ENCODE results near the gene P4HB. TPM values are rescaled to one million over a fixed set of nuclear protein-coding genes. Genes with fewer than 3 reads are reported as not detected.

The P4HB gene
- total and polyA plus RNA-seq, 2 experiments from 2014 or later = 206 to 620 TPM

GRCh38 chr17:81844887-81845286 lies 15.4 kb downstream of the P4HB start:
- peaks cover 7% of the 10 kb centered on the region; the same call in 1 of the 2 replicates for H3K36me3 ChIP-seq (ENCODE audit: insufficient read depth)

More at GRCh38 chr17:81844887-81845286, 15.4 kb downstream of the P4HB start:
- Histone ChIP-seq H3K4me3 (no peak overlapping the region), H3K4me2 (no peak overlapping the region), H3F3A (replicated peaks; ENCODE audit: low read depth) (peaks cover 8% of the 10 kb centered on the region; the same call in 1 of the 2 replicates), H3K4me1 (ENCODE audit: insufficient read depth) (no peaks in the 10 kb centered on the region), H4K20me1 (replicated peaks; ENCODE audit: insufficient read depth) (peaks cover 6% of the 10 kb centered on the region; the same call in 1 of the 2 replicates), H2AFZ (no peak overlapping the region), H3K9me2 (ENCODE audit: insufficient read depth) (no peaks in the 10 kb centered on the region), H3K79me2 (replicated peaks; ENCODE audit: insufficient read depth) (no peaks in the 10 kb centered on the region), H3K27me3 (ENCODE audit: insufficient read depth) (no peaks in the 10 kb centered on the region), H3K27ac (ENCODE audit: low read depth) (no peak overlapping the region)
- TF ChIP-seq, protein P1, sequence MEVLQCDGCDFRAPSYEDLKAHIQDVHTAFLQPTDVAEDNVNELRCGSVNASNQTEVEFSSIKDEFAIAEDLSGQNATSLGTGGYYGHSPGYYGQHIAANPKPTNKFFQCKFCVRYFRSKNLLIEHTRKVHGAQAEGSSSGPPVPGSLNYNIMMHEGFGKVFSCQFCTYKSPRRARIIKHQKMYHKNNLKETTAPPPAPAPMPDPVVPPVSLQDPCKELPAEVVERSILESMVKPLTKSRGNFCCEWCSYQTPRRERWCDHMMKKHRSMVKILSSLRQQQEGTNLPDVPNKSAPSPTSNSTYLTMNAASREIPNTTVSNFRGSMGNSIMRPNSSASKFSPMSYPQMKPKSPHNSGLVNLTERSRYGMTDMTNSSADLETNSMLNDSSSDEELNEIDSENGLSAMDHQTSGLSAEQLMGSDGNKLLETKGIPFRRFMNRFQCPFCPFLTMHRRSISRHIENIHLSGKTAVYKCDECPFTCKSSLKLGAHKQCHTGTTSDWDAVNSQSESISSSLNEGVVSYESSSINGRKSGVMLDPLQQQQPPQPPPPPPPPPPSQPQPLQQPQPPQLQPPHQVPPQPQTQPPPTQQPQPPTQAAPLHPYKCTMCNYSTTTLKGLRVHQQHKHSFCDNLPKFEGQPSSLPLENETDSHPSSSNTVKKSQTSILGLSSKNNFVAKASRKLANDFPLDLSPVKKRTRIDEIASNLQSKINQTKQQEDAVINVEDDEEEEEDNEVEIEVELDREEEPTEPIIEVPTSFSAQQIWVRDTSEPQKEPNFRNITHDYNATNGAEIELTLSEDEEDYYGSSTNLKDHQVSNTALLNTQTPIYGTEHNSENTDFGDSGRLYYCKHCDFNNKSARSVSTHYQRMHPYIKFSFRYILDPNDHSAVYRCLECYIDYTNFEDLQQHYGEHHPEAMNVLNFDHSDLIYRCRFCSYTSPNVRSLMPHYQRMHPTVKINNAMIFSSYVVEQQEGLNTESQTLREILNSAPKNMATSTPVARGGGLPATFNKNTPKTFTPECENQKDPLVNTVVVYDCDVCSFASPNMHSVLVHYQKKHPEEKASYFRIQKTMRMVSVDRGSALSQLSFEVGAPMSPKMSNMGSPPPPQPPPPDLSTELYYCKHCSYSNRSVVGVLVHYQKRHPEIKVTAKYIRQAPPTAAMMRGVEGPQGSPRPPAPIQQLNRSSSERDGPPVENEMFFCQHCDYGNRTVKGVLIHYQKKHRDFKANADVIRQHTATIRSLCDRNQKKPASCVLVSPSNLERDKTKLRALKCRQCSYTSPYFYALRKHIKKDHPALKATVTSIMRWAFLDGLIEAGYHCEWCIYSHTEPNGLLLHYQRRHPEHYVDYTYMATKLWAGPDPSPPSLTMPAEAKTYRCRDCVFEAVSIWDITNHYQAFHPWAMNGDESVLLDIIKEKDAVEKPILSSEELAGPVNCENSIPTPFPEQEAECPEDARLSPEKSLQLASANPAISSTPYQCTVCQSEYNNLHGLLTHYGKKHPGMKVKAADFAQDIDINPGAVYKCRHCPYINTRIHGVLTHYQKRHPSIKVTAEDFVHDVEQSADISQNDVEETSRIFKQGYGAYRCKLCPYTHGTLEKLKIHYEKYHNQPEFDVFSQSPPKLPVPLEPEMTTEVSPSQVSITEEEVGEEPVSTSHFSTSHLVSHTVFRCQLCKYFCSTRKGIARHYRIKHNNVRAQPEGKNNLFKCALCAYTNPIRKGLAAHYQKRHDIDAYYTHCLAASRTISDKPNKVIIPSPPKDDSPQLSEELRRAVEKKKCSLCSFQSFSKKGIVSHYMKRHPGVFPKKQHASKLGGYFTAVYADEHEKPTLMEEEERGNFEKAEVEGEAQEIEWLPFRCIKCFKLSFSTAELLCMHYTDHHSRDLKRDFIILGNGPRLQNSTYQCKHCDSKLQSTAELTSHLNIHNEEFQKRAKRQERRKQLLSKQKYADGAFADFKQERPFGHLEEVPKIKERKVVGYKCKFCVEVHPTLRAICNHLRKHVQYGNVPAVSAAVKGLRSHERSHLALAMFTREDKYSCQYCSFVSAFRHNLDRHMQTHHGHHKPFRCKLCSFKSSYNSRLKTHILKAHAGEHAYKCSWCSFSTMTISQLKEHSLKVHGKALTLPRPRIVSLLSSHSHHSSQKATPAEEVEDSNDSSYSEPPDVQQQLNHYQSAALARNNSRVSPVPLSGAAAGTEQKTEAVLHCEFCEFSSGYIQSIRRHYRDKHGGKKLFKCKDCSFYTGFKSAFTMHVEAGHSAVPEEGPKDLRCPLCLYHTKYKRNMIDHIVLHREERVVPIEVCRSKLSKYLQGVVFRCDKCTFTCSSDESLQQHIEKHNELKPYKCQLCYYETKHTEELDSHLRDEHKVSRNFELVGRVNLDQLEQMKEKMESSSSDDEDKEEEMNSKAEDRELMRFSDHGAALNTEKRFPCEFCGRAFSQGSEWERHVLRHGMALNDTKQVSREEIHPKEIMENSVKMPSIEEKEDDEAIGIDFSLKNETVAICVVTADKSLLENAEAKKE (CRISPR knock-in tag; IDR thresholded peaks at IDR 0.05) = no peak
- TF ChIP-seq POLR2AphosphoS5 (IDR thresholded peaks at IDR 0.05; ENCODE audit: low read depth) (no peak), ZNF331 (CRISPR knock-in tag; IDR thresholded peaks at IDR 0.05; ENCODE audit: low read depth) (no peak), ZNF114 (CRISPR knock-in tag; IDR thresholded peaks at IDR 0.05) (no peak), REST (IDR thresholded peaks at IDR 0.05; ENCODE audit: unreplicated experiment) (no peak), EZH2phosphoT487 (IDR thresholded peaks at IDR 0.05; ENCODE audit: unreplicated experiment) (no peak)
- H3K27me3 Mint-ChIP-seq (ENCODE audit: insufficient read depth, low read depth, poor library complexity) = peaks cover 2% of the 10 kb centered on the region
- H3K27ac Mint-ChIP-seq = no peak overlapping the region
- H3K4me3 Mint-ChIP-seq = no peak overlapping the region
- no peaks in the 10 kb centered on the region for H3K9me3 Mint-ChIP-seq
- H3K4me1 Mint-ChIP-seq = no peaks in the 10 kb centered on the region; the same call in 2 of the 3 replicates
- DNase-seq (ENCODE audit: low spot score) = no peak
- no peak for ATAC-seq
- H3K36me3 Mint-ChIP-seq (ENCODE audit: low read depth) = peaks cover 34% of the 10 kb centered on the region

All from GM23338 (cell line).